GM12878 (cell line): ENCODE data around the gene CDC42EP3. TPM values are rescaled to one million over a fixed set of nuclear protein-coding genes. Genes with fewer than 3 reads are reported as not detected.
A peak's percentile ranks its signal among the peaks of the same experiment; 100 is the strongest.

Experiments
- BCL11A ChIP-seq: IDR thresholded peaks from 2 replicates; pipeline ENCODE4 v1.6.1; 2011; ENCODE audit warnings: low read depth, low read length
- CBX5 ChIP-seq: sonication (generic); IDR thresholded peaks from 2 replicates; pipeline ENCODE4 v1.6.1; 2016; ENCODE audit warnings: low read depth, moderate library complexity, mild to moderate bottlenecking, inconsistent platforms
- E4F1 ChIP-seq: fragments of 450-650 bp; IDR thresholded peaks from 2 replicates; pipeline ENCODE4 v1.6.1; 2018; ENCODE audit warnings: borderline replicate concordance, mild to moderate bottlenecking; ENCODE audit not compliant: partially characterized antibody
- ESRRA ChIP-seq: IDR thresholded peaks from 2 replicates; pipeline ENCODE4 v1.6.1; 2012; ENCODE audit warnings: mild to moderate bottlenecking, low read length, improper control_type of control experiment
- IKZF1 ChIP-seq: fragments of 450-650 bp; conservative IDR thresholded peaks from 2 replicates; pipeline ENCODE4 v1.6.1; 2017; ENCODE audit warnings: antibody characterized with exemption, mild to moderate bottlenecking
- MLLT1 ChIP-seq: fragments of 450-650 bp; IDR thresholded peaks from 2 replicates; pipeline ENCODE4 v1.6.1; 2016; ENCODE audit warnings: mild to moderate bottlenecking
- MYB ChIP-seq: fragments of 150-350 bp; IDR thresholded peaks from 2 replicates; pipeline ENCODE4 v1.6.1; 2014; ENCODE audit warnings: mild to moderate bottlenecking, low read depth, low read length, borderline replicate concordance
- NFYB ChIP-seq: IDR thresholded peaks from 2 replicates; pipeline ENCODE4 v1.6.1; 2011; ENCODE audit warnings: low read depth, mild to moderate bottlenecking, low read length, improper control_type of control experiment, moderate library complexity; ENCODE audit not compliant: insufficient read depth
- NR2C1 ChIP-seq: fragments of 450-650 bp; IDR thresholded peaks from 2 replicates; pipeline ENCODE4 v1.6.1; 2017; ENCODE audit warnings: antibody characterized with exemption, mild to moderate bottlenecking, moderate library complexity
- PAX5 ChIP-seq: IDR thresholded peaks from 2 replicates; pipeline ENCODE4 v1.6.1; 2011; ENCODE audit warnings: low read depth, low read length, borderline replicate concordance
- PKNOX1 ChIP-seq: fragments of 450-650 bp; IDR thresholded peaks from 2 replicates; pipeline ENCODE4 v1.6.1; 2016; ENCODE audit warnings: mild to moderate bottlenecking
- POLR2A ChIP-seq: IDR thresholded peaks from 2 replicates; pipeline ENCODE4 v1.6.1; 2011; ENCODE audit warnings: low read depth, mild to moderate bottlenecking, low read length
- PRDM15 ChIP-seq: fragments of 450-650 bp; formaldehyde crosslinking; IDR thresholded peaks from 2 replicates; pipeline ENCODE4 v1.4.0; 2020; ENCODE audit warnings: mild to moderate bottlenecking, moderate library complexity
- RAD21 ChIP-seq: IDR thresholded peaks from 2 replicates; pipeline ENCODE4 v1.6.1; 2011; ENCODE audit warnings: mild to moderate bottlenecking, low read depth, low read length, moderate library complexity; ENCODE audit not compliant: insufficient read depth
- SKIL ChIP-seq: fragments of 450-650 bp; IDR thresholded peaks from 2 replicates; pipeline ENCODE4 v1.6.1; 2017; ENCODE audit warnings: mild to moderate bottlenecking, low read depth, inconsistent platforms; ENCODE audit not compliant: poor library complexity, severe bottlenecking
- SMARCA5 ChIP-seq: fragments of 450-650 bp; IDR thresholded peaks from 2 replicates; pipeline ENCODE4 v1.6.1; 2017; ENCODE audit warnings: mild to moderate bottlenecking
- TCF3 ChIP-seq: IDR thresholded peaks from 2 replicates; pipeline ENCODE4 v1.6.1; 2012; ENCODE audit warnings: low read depth, mild to moderate bottlenecking, low read length, borderline replicate concordance; ENCODE audit not compliant: insufficient read depth
- ZNF622 ChIP-seq: fragments of 450-650 bp; IDR thresholded peaks from 2 replicates; pipeline ENCODE4 v1.6.1; 2017; ENCODE audit warnings: mild to moderate bottlenecking, inconsistent platforms
- polyA plus RNA-seq, 11 experiments: library from polyadenylated mRNA; depleted of rRNA in 4 of 11; unstranded in 6 of 11; stranded (reverse) in 5 of 11; fragments of >200 nt; fragmentation: Nextera tagmentation in 4 of 11; fragmentation: Illumina TruSeq in 1 of 11; extraction: Ambion mirVana in 4 of 11; extraction: Trizol in 1 of 11; gene quantifications; 1 replicate in 1 of 11; 2 replicates in 10 of 11; pipeline versions ENCODE4 v1.2.1 to v1.2.3, GENCODE V29; 2011 to 2016; ENCODE audit warnings: inconsistent platforms in 2 of 11, missing spikeins in 2 of 11, low read depth in 1 of 11
- total RNA-seq, 4 experiments: library from RNA; depleted of rRNA in 3 of 4; stranded (reverse); fragments of >200 nt in 3 of 4; fragmentation: Illumina TruSeq in 1 of 4; extraction: Trizol in 1 of 4; gene quantifications; 2 replicates each; pipeline versions ENCODE4 v1.2.1 to v1.2.3, GENCODE V29; 2013 to 2021

Gene CDC42EP3
- total and polyA plus RNA-seq, 10 of the 15 experiments (the other 5 are each of a cell fraction or from before 2014, with no cell fraction given): 11.8 to 86.9 (median 52.9) TPM

GRCh38 chr2:37623971-37624900 is 47.2 kb downstream of the CDC42EP3 start (continued):
- TF ChIP-seq ZNF622 (no peak), E4F1 (no peak), TCF3 (peak; percentile 59; the same call in 1 of the 2 replicates), NFYB (no peak), MLLT1 (peak; percentile 85), CBX5 (peak; percentile 86; the same call in 1 of the 2 replicates), SKIL (peak; percentile 68), PRDM15 (no peak), PKNOX1 (peak; percentile 68), SMARCA5 (peak; percentile 46), MYB (no peak), IKZF1 (peak; percentile 98), RAD21 (peak; percentile 1; the same call in 1 of the 2 replicates), PAX5 (peak; percentile 68; the same call in 1 of the 2 replicates), ESRRA (no peak), NR2C1 (no peak), POLR2A (no peak), BCL11A (peak; percentile 66; the same call in 1 of the 2 replicates)
